Measurements from ENCODE around the gene CHST3. TPM values are rescaled to one million over a fixed set of nuclear protein-coding genes. Genes with fewer than 3 reads are reported as not detected.
A peak's percentile ranks its signal among the peaks of the same experiment; 100 is the strongest.

CHST3 gene
- total and polyA plus RNA-seq, 5 donors: 14.9 to 37.0 (median 22.6) TPM

DNA sequence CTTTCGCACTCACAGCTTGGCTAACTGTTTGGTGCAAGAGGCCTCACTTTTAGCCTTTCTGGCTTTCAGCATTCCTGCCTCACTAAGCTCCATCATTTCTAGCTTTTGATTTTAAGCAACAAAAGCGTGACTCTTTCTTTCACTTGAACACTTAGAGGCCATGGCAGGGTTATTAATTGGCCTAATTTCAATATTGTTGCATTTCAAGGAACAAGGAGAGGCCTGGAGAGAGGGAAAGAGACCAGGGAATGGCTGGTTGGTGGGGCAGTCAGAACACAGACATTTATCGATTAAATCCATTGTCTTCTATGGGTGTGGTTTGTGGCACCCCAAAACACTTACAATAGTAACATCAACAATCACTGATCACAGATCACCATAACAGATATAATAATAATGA, 31.3 kb downstream of the CHST3 start:
- peaks cover 24% of the 10 kb centered on the region for H3K4me1 ChIP-seq (ENCODE audit: control insufficient read depth, insufficient read depth, low read length)
- 91% methylated on average over 3 of the region's 3 CpGs for WGBS
- H3K4me3 ChIP-seq (ENCODE audit: low read length): no peak overlapping the region
- no peak overlapping the region for H3K27ac ChIP-seq (ENCODE audit: low read length)
- DNase-seq (no peak), ATAC-seq (no peak)
- H3K27me3 ChIP-seq (ENCODE audit: control insufficient read depth, insufficient read depth): no peaks in the 10 kb centered on the region
- H3K9me3 ChIP-seq (ENCODE audit: control insufficient read depth, low read length): no peaks in the 10 kb centered on the region
- intact Hi-C loops (cut with DNase I): no loop called here

DNA sequence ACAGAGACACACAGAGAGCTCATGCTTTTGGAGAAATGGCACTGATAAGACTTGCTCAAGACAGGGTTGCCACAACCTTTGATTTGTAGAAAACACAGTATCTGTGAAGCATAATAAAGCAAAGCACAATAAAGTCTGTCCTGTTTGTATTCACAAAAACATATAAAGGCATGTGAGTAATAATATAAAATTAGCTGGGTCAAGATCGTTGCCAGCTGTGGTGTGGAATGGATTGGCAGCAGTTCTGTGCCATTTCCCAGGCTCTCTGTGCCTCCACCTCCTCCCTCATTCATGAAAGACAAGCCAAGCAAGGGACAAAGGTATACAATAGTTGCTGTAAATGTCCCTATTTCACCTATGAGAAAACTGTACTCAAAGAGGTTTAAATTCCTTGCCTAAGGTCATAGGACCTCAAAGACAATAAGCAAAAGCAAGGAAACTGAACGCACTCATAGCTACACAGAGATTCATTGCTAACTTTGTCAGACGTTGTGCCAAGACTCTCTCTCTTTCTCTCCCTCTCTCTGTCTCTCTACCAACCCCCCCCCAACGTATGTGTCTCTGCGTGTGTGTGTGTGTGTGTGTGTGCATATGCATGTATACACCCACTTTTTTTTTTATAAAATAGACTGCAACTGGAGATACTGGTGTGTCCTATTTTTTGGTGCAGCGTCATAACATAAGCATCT, 31.8 kb downstream of the CHST3 start:
- Histone ChIP-seq H3K4me3 (ENCODE audit: low read length) (no peak overlapping the region), H3K27me3 (ENCODE audit: control insufficient read depth, insufficient read depth) (no peaks in the 10 kb centered on the region), H3K9me3 (ENCODE audit: control insufficient read depth, low read length) (no peaks in the 10 kb centered on the region), H3K27ac (ENCODE audit: low read length) (no peak overlapping the region), H3K4me1 (ENCODE audit: control insufficient read depth, insufficient read depth, low read length) (peaks cover 28% of the 10 kb centered on the region)
- 48% methylated on average over 6 of the region's 6 CpGs for WGBS
- DNase-seq: peak in 1 of 3 donors; percentile 6
- no peak for ATAC-seq
- intact Hi-C loops (cut with DNase I): no loop called here

DNA sequence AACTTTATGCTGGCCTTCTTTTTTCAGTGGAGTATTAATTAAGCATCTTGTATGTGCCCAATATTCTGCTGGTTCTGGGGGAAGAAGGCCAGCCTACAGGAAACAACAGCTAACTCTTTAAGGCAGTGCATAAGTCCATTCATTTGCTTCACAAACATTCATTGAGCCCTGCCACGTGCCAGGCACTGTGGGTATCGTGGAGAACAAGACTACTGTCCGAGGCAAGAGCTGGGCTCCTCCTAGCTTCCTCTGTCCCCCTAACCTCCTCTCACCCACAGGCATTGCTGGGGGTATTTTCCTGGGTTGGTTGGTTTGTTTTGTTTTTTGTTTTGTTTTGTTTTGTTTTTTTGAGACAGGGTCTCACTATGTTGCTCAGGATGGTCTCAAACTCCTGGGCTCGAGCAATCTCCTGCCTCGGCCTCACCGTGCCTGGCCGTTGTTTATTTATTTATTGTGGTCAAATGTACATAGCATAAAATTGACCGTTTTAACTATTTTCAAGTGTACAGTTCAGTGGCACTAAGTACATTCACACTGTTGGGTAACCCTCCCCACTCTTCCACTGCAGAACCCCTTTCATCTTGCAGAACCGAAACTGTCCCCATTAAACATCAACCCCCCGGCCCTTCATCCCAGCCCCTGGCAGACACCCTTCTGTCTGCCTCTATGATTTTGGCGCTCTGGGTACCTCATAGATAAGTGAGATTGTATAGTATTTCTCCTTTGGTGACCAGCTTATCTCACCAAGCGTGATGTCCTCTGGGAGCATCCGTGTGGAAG, 32.6 kb downstream of the CHST3 start:
- intact Hi-C loops (cut with DNase I): no loop called here
- DNase-seq (no peak), ATAC-seq (no peak)
- WGBS: 81% methylated on average over 13 of the region's 13 CpGs
- Histone ChIP-seq H3K27ac (ENCODE audit: low read length) (no peak overlapping the region), H3K4me3 (ENCODE audit: low read length) (no peak overlapping the region), H3K9me3 (ENCODE audit: control insufficient read depth, low read length) (no peaks in the 10 kb centered on the region), H3K4me1 (ENCODE audit: control insufficient read depth, insufficient read depth, low read length) (peaks cover 30% of the 10 kb centered on the region), H3K27me3 (ENCODE audit: control insufficient read depth, insufficient read depth) (no peaks in the 10 kb centered on the region)

DNA sequence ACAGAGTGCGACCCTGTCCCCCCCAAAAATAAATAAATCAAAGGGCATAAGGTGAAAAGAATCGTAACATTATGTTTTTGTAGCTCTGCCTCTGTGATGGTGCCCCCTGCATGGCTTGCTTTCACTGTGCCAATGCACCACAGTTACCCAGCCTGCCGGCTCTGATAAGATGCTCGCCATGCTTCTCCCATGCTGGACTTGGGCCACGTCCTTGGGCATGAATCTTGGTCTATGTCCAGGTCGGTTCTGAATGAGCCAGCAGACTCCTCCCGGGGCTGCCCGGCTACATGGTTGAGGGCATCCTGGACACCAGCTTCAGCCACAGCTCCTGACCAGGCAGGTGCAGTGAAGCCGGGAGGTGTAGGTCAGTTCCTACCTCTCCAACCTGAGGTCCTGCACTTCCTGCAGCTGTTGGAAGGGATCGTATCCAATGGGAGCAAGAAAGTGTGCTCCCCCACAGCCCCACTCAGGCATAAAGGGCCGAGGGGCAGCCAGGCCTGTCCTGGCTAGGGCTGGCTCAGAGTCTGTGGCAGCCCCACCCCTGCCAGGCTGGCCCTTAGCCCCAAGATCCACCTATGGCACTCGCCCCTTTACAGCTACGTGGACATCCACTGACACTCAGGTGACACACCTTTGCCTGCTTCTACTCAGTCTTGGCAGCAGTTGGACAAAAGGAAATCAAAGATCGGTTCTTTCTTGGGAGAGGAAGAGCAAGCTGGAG, 34.1 kb downstream of the CHST3 start:
- Histone ChIP-seq H3K27me3 (ENCODE audit: control insufficient read depth, insufficient read depth) (no peaks in the 10 kb centered on the region), H3K4me1 (ENCODE audit: control insufficient read depth, insufficient read depth, low read length) (peaks cover 30% of the 10 kb centered on the region), H3K9me3 (ENCODE audit: control insufficient read depth, low read length) (no peaks in the 10 kb centered on the region), H3K4me3 (ENCODE audit: low read length) (no peak overlapping the region), H3K27ac (ENCODE audit: low read length) (peak overlapping the region; percentile 85)
- ATAC-seq: peak; percentile 13 to 32
- intact Hi-C loops (cut with DNase I): no loop called here
- WGBS: 46% methylated on average over 14 of the region's 14 CpGs
- DNase-seq: peak; percentile 56 to 85 (median 84)

DNA sequence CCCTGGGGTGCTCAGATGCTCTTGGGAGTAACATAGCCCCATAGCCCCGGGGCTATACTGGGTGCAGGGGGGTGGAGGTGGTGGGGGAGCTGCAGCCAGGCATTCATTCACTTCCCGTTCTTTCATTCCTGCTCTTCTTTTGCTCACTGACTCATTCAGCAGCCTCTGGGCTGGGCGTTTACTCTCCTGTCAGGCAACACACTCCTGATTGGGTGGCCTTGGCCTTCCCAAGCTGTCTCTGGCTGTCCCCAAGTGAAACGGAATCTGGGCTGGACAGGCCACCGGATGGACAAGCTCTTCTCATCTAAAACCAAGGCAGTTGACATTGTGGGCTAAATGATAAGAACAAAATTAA, 34.6 kb downstream of the CHST3 start:
- ATAC-seq (peak; percentile 72 to 80), DNase-seq (peak; percentile 75 to 83 (median 79))
- Histone ChIP-seq H3K4me1 (ENCODE audit: control insufficient read depth, insufficient read depth, low read length) (peaks cover 30% of the 10 kb centered on the region), H3K9me3 (ENCODE audit: control insufficient read depth, low read length) (no peaks in the 10 kb centered on the region), H3K27me3 (ENCODE audit: control insufficient read depth, insufficient read depth) (no peaks in the 10 kb centered on the region), H3K4me3 (ENCODE audit: low read length) (no peak overlapping the region), H3K27ac (ENCODE audit: low read length) (peak overlapping the region; percentile 85)
- WGBS: 16% methylated on average over 5 of the region's 5 CpGs
- intact Hi-C loops (cut with DNase I): no loop called here

DNA sequence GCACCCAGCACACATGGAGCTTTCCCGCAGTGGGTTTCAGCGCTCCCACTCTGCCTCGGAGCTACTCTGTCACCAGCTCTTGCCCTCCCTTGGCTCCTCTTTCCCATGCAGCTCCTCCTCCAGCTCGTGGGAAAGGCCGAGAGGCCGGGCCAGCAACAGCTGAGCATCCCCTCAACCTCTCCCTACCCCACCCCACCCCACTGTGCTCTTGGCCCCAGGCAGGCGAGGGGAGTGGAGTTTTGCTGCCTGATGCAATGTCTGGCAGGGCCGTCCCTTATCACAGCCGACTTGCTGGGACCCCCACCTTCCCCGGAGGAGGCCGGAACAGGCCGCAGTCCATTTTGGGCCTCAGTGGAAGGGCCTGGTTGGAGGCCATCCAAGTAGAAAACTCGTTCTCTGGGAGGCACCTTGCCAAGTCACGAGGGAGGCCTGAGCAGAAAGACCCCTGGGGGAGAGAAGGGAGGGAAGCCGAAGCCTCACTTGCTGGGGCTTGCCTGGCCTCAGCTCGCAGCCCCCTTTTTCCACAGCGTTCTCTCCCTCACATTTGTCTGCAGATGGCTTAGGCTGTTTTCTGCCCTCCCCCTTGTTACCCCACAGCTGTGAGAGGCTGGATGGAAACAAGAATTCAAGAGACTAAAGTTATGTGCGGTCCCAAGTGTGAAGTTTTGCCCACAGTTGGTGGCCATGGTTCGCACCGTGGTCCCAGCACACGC, 35.3 kb downstream of the CHST3 start:
- intact Hi-C loops (cut with DNase I): no loop called here
- Histone ChIP-seq H3K9me3 (ENCODE audit: control insufficient read depth, low read length) (no peaks in the 10 kb centered on the region), H3K4me3 (ENCODE audit: low read length) (no peak overlapping the region), H3K27ac (ENCODE audit: low read length) (peak overlapping the region; percentile 85), H3K4me1 (ENCODE audit: control insufficient read depth, insufficient read depth, low read length) (peaks cover 30% of the 10 kb centered on the region), H3K27me3 (ENCODE audit: control insufficient read depth, insufficient read depth) (no peaks in the 10 kb centered on the region)
- WGBS: 23% methylated on average over 21 of the region's 21 CpGs
- ATAC-seq: peak; percentile 91 to 93
- peak; percentile 92 to 96 (median 96) for DNase-seq

DNA sequence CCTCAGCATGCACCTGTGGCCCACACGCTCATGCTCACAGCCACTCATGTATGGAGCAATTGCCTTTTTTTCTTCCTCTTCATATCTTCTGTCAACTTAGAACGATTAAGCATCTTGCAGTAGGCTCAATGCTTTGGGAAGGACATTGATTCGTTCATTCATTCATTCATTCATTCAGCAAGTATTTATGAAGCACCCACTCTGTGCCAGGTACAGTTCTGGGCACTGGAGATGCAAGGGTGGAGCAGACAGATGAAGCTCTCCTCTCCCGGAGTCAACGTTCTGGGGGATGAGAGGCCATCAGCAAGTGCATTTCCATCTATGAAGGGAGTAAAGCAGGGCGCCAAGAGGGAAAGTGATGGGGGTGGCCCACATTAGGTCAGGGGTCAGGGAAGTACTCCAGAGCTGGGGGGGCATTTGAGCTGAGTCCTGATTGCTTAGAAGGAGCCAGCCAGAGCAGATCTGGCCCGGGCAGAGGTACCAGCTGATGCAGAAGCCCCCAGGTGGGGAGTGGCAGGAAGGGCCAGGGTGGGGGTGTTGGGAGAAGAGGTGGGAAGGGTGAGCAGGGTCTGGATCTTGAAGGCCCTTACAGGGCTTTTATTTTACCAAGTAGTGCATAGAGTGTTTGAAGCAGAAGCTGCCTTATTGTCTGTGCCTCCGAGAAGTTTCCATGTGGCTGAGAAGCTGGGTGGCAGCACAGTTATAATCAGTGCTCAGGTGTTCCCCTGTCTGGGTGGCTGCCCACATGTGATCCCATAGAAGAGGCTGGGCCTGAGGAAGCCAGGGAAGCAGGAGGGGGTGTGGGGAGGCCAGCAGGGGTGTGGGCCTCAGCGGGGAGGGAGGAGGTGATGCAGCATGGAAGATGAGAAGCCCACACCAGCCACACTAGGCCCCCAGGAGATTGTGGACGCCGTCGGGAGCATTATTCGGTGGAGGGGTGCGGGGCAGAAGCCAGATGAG, 36.2 kb downstream of the CHST3 start:
- H3K27ac ChIP-seq (ENCODE audit: low read length): peak overlapping the region; percentile 85
- ATAC-seq: no peak
- no peaks in the 10 kb centered on the region for H3K9me3 ChIP-seq (ENCODE audit: control insufficient read depth, low read length)
- H3K4me1 ChIP-seq (ENCODE audit: control insufficient read depth, insufficient read depth, low read length): peaks cover 30% of the 10 kb centered on the region
- no peaks in the 10 kb centered on the region for H3K27me3 ChIP-seq (ENCODE audit: control insufficient read depth, insufficient read depth)
- H3K4me3 ChIP-seq (ENCODE audit: low read length): no peak overlapping the region
- WGBS: 53% methylated on average over 14 of the region's 14 CpGs
- intact Hi-C loops (cut with DNase I): no loop called here
- DNase-seq: no peak

DNA sequence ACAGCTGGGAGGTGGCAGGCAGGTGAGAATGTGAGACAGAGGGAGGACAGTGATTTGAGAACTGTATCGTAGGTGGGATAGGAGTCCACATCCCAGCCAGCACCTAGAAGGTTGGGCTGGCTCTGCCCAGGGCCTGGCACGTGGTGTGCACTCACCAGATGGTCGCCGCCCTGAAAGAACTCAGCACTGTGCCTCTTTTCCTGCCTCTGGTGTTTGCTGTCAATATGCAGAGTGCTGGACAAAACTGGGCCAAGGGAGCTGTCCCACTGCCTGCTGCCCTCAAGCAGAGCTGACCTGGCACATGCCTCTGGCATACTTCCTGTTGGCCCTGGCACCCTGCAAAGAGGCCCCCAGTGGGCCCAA, 36.8 kb downstream of the CHST3 start:
- H3K27me3 ChIP-seq (ENCODE audit: control insufficient read depth, insufficient read depth): no peaks in the 10 kb centered on the region
- H3K4me1 ChIP-seq (ENCODE audit: control insufficient read depth, insufficient read depth, low read length): peaks cover 30% of the 10 kb centered on the region
- no peak overlapping the region for H3K4me3 ChIP-seq (ENCODE audit: low read length)
- DNase-seq (peak in 2 of 3 donors; percentile 68 to 74), ATAC-seq (peak; percentile 18 to 27)
- no peaks in the 10 kb centered on the region for H3K9me3 ChIP-seq (ENCODE audit: control insufficient read depth, low read length)
- peak overlapping the region; percentile 4 for H3K27ac ChIP-seq (ENCODE audit: low read length)
- 54% methylated on average over 4 of the region's 4 CpGs for WGBS
- intact Hi-C loops (cut with DNase I): no loop called here

DNA sequence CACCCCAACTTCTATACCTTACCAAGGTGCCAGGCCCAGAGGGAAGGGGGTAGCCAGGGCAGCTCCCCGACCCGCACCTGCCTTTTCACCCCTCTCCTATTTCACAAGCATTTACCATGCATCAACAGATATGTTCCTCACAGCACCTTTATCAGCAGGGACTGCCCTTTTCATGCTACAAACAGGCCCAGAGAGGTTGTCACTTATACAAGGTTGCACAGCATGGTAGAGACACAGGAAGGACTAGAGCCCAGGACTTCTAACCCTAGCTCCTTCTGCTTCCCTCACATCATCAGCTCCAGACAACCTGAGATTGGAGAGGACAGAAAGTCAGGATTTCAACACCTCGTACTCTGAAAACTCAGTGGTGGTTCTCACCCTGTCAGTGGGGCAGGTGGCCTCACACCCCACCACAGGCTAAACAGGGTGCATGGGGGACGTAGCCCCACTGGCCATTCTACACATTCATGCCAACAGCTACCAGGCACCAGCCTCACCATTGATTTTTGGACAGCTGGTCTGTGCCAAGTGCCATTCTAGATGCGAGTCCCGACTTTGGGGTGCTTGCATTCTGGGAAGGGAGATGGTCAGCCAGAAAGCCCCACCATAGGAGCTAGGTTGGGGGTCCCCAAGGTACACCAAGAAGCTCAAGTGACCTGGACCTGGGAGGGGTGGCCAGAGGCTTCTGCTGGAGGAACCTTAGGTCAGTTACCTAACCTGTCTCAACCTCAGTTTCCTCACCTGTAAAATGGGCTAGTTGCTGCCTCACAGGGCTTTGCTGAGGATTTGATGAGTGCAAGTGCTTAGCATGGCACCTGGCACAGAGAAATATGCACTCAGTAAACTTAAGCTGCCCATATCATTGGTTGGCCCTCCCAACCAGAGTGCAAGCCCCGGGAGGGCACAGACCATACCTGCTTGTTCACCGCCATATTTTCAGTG, 38.4 kb downstream of the CHST3 start:
- no peak for ATAC-seq
- no peak overlapping the region for H3K27ac ChIP-seq (ENCODE audit: low read length)
- H3K4me3 ChIP-seq (ENCODE audit: low read length): no peak overlapping the region
- intact Hi-C loops (cut with DNase I): no loop called here
- H3K27me3 ChIP-seq (ENCODE audit: control insufficient read depth, insufficient read depth): no peaks in the 10 kb centered on the region
- H3K4me1 ChIP-seq (ENCODE audit: control insufficient read depth, insufficient read depth, low read length): peaks cover 34% of the 10 kb centered on the region
- no peaks in the 10 kb centered on the region for H3K9me3 ChIP-seq (ENCODE audit: control insufficient read depth, low read length)
- no peak for DNase-seq
- WGBS: 83% methylated on average over 8 of the region's 8 CpGs

All from right cardiac atrium (tissue), 5 donors.